ENCODE measurements around the gene COL16A1. TPM values are rescaled to one million over a fixed set of nuclear protein-coding genes. Genes with fewer than 3 reads are reported as not detected.

The COL16A1 gene
- total and polyA plus RNA-seq, 2 of the 13 experiments (the other 11 are each of a cell fraction or from before 2014, with no cell fraction given): 4.3 to 12.2 TPM

- TF ChIP-seq BRF2 (CRISPR knock-in tag; IDR thresholded peaks at IDR 0.05) (no peak), SOX6 (IDR thresholded peaks at IDR 0.05) (no peak), SOX6 (CRISPR knock-in tag; IDR thresholded peaks at IDR 0.05) (peak; percentile 30; the same call in 1 of the 2 replicates), TARDBP (CRISPR knock-in tag; IDR thresholded peaks at IDR 0.05) (no peak), ATF7-NPFF (CRISPR knock-in tag; IDR thresholded peaks at IDR 0.05; ENCODE audit: low read depth) (peak; percentile 43; the same call in 1 of the 2 replicates), ZBTB42 (CRISPR knock-in tag; IDR thresholded peaks at IDR 0.05) (peak; percentile 97), ZNF747 (CRISPR knock-in tag; IDR thresholded peaks at IDR 0.05; ENCODE audit: borderline replicate concordance) (no peak), ZNF20 (CRISPR knock-in tag; IDR thresholded peaks at IDR 0.05) (no peak)
Observed at GRCh38 chr1:31705080-31705866, 1.5 kb upstream of the COL16A1 start (continued).

GRCh38 chr1:31704271-31705079, 658 bp upstream of the COL16A1 start:
- Histone ChIP-seq H3K4me1 (ENCODE audit: insufficient read depth, low read length) (peaks cover 76% of the 10 kb centered on the region), H4K20me1 (ENCODE audit: insufficient read depth, low read length) (no peaks in the 10 kb centered on the region), H3K9ac (ENCODE audit: insufficient read depth, low read depth, low read length) (peak overlapping the region; percentile 59), H3K79me2 (ENCODE audit: insufficient read depth, low read length) (no peaks in the 10 kb centered on the region), H3K4me3 (replicated peaks in 1 of 3; ENCODE audit: insufficient read depth in 1 of 3, low read depth in 2 of 3, low read length in 3 of 3) (peak overlapping the region; percentile 54 to 69 (median 59)), H3K27ac (ENCODE audit: extremely low read length, insufficient read depth, low read length) (peak overlapping the region; percentile 57), H3K4me2 (ENCODE audit: low read depth, low read length) (peak overlapping the region; percentile 96), H3K36me3 (replicated peaks in 1 of 2; ENCODE audit: control insufficient read depth in 1 of 2, insufficient read depth in 2 of 2, low read length in 2 of 2) (no peaks in the 10 kb centered on the region), H3K9me3 (ENCODE audit: low read length) (no peaks in the 10 kb centered on the region), H3K27me3 (ENCODE audit: control insufficient read depth in 1 of 2, insufficient read depth in 2 of 2, low read length in 2 of 2) (peaks cover 2 to 18% of the 10 kb centered on the region in 2 experiments; a peak in 3 of 5 replicates), H2AFZ (ENCODE audit: low read length) (peak overlapping the region; percentile 58)
- ChIA-PET CTCF (ENCODE audit: low intra/inter-chr PET ratio, low total read pairs) (interaction anchor here (1.9 kb wide), 1 partner anchor 41 kb away, joined by 22 read pairs; no protein-coding TSS in a partner anchor), POLR2A (interaction anchor here (1.0 to 2.9 kb wide), 14 partner anchors 8 to 309 kb away, joined by 3 to 73 read pairs (median 4); partner anchors contain the start of genes KHDRBS1 and PEF1)
- peak; percentile 73 for DNase-seq (ENCODE audit: low spot score)
- WGBS (ENCODE audit: low lambda C conversion rate): under 1% methylated on average over 14 of the region's 19 CpGs
- in situ Hi-C loops (cut with HindIII; ENCODE audit: extremely low pct_ligation_motif_present, low pct_unique_long_range_greater_than_20kb) (loop anchor here (5.0 kb wide), 1 partner anchor 37 kb away; no protein-coding TSS in a partner anchor), intact Hi-C loops (cut with micrococcal nuclease; ENCODE audit: unreplicated experiment) (loop anchor here (1.0 kb wide), 1 partner anchor 40 kb away; no protein-coding TSS in a partner anchor)
- no TSS peak for BruUV-seq (replicated peaks)
- ATAC-seq: peak; percentile 36
- peak; percentile 86 for FAIRE-seq
- peak; percentile 83; the same call in 1 of the 2 replicates for TF ChIP-seq ZNF510 (CRISPR knock-in tag; IDR thresholded peaks at IDR 0.05; ENCODE audit: low read depth)
- peak; percentile 99 for TF ChIP-seq ZNF3 (CRISPR knock-in tag; IDR thresholded peaks at IDR 0.05)
- TF ChIP-seq ARNTL (CRISPR knock-in tag; IDR thresholded peaks at IDR 0.05): 0 out of 2 replicates have a peak, but pooled peaks have one; percentile 47
- TF ChIP-seq MAZ (IDR thresholded peaks at IDR 0.05; ENCODE audit: borderline replicate concordance, low read depth, low read length): no peak
- TF ChIP-seq MAZ (CRISPR knock-in tag; IDR thresholded peaks at IDR 0.05; ENCODE audit: low read depth): 0 out of 2 replicates have a peak, but pooled peaks have one; percentile 20
- TF ChIP-seq FOSL2 (CRISPR knock-in tag; IDR thresholded peaks at IDR 0.05): peak; percentile 31; the same call in 1 of the 2 replicates
- TF ChIP-seq ZNF276 (CRISPR knock-in tag; IDR thresholded peaks at IDR 0.05; ENCODE audit: low read depth): 0 out of 2 replicates have a peak, but pooled peaks have one; percentile 38
- peak; percentile 36; the same call in 1 of the 2 replicates for TF ChIP-seq ADNP (CRISPR knock-in tag; IDR thresholded peaks at IDR 0.05)
- TF ChIP-seq KAT8 (CRISPR knock-in tag; IDR thresholded peaks at IDR 0.05): no peak
- no peak for TF ChIP-seq MAFF (IDR thresholded peaks at IDR 0.05; ENCODE audit: low read depth, low read length)
- TF ChIP-seq ZNF629 (CRISPR knock-in tag; conservative IDR thresholded peaks at IDR 0.05): peak; percentile 98
- TF ChIP-seq SOX6 (IDR thresholded peaks at IDR 0.05): no peak
- peak; percentile 27; the same call in 1 of the 2 replicates for TF ChIP-seq SOX6 (CRISPR knock-in tag; IDR thresholded peaks at IDR 0.05)
